GM04504 (cell line): Measurements from ENCODE around the gene LEUTX.
"Not testable (repeated sequence)": the region's sequence is repeated elsewhere in the genome, so short reads cannot be mapped to it uniquely, and the experiment has no call there.

Experiments used
- DNase-seq: peaks from one replicate; pipeline ENCODE4 v3.0.0-alpha.2; 2012; ENCODE audit warnings: low read depth

Gene LEUTX, protein sequence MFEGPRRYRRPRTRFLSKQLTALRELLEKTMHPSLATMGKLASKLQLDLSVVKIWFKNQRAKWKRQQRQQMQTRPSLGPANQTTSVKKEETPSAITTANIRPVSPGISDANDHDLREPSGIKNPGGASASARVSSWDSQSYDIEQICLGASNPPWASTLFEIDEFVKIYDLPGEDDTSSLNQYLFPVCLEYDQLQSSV

DNA sequence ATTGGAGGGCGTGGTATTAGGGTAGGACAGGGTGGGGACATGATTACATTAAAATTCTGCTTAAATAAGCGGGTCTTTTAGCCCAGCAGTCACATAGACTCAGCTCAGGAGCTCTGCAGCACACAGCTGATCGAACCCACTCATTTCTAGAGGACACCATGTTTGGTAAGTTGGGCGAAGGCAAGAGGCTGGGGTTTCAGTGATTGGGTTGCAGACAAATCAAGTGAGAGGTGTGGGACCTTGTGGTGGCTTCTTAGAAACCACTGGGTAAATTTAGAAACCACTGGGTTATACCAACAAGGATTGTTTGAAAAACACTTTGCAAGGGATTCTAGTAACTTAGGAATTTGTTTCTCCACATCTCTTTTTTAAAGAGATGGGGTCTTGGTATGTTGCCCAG lies at the start of gene LEUTX:
TSS of gene LEUTX (plus strand) at position 92 of the 400 bp plus-strand sequence. CDS start at position 159, 67 bp downstream.
- no peak for DNase-seq

DNA sequence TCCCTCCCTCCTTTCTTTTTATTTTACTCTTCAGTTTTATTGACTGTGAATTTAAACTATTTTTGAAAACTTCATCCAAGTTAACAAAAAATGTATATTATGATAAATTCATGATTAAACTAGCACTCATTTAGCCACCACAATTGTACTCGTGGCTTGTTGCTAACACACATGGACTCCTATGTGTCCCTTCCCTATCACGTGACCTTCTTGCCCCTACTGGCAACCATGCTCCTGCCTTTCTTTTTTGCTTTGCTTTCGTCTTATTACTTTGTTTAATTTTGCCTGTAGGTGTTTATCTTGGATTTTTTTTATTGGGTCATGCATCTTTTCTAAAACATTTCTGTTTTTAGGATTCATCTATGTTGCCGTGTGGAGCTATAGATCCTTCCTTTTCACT lies 49.1 kb upstream of the LEUTX start:
- DNase-seq, result no peak

DNA sequence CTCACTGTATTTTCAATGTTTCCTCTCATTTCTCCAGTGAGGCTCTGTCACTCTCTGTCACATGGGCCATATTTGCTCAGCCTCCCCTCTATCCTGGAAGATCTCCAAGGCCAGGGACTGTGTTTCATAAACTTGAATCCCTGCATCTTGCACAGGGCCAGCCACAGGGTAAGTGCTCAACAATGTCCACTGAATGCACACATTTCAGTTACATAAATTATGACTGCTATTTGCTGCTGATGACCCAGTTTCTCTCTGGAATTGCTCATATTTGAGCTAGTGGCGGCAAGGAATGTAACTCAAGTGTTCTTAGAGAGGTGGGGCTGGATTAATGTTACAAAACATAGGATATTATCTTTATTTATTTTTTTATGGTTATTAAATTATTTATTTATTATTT lies 47.0 kb upstream of the LEUTX start:
- DNase-seq, result no peak

GRCh38 chr19:39733841-39734240 lies 44.8 kb upstream of the LEUTX start:
- DNase-seq, result no peak

DNA sequence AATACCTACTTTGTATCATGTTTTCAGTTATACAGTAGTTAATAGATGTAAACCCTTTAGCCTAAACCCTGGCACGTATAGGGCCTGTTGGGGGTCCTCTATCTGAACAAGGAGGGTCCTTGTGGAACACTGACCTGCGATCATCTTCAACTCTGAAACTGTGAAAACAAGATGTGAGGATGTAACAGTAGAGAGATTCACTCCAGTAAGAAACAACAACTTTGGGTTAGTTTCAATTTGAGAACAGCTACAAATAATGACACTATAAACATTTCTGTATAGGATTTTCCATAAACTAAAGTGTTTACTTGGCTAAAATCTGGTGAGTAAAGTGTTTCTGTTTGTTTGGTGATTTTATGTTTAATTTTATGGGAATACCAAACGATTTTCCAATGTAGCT lies 43.0 kb upstream of the LEUTX start:
- DNase-seq, result no peak

- DNase-seq, result no peak
Observed at GRCh38 chr19:39736088-39736487, 42.6 kb upstream of the LEUTX start.

- no peak for DNase-seq
Observed at GRCh38 chr19:39737351-39737750, 41.3 kb upstream of the LEUTX start.

DNA sequence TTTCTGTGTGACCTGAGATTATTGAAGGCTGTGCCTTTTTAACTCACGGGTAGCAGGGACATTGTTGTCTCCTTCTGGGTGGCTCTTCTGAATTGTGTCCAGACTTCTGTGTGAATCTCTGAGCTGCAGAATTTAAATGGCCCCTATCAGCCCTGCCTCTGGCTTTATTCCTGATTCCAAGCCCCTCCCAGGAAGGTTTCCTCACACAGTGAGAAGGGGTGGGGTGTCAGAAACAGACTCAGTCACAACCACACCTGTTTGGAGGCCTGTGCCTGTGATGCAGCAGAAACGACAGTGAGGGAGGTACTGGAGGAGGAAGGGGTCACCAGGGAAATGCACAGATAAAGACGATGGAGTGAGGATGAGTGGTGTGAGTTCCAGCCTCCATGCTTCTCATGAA lies 40.8 kb upstream of the LEUTX start, which contains the start of gene CLC:
TSS of gene CLC (minus strand) at position 139 of the 400 bp plus-strand sequence. CDS start at position 62, 77 bp downstream.
- no peak for DNase-seq

DNA sequence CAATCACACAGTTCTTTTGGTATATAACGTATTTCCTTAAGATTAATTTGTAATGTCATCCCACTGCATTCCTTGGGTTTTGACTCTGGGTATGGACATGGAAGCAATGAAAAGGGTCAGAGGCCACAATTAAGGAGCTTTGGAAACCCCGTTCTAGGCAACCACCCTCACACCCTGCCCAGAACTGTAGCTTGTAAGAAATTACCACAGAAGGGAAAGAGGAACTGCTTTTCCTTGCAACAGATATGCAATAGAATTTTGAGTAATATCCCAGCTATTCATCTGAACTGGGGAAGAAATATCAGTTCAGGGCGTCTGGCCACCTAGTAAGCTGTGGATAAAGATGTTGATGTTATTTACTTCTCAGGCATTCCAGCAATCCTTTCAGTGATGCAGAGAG lies 39.8 kb upstream of the LEUTX start:
- DNase-seq, result no peak

GRCh38 chr19:39740395-39740794 lies 38.3 kb upstream of the LEUTX start:
- no peak for DNase-seq

- no peak for DNase-seq
Observed at GRCh38 chr19:39745643-39746042, 33.0 kb upstream of the LEUTX start.

DNA sequence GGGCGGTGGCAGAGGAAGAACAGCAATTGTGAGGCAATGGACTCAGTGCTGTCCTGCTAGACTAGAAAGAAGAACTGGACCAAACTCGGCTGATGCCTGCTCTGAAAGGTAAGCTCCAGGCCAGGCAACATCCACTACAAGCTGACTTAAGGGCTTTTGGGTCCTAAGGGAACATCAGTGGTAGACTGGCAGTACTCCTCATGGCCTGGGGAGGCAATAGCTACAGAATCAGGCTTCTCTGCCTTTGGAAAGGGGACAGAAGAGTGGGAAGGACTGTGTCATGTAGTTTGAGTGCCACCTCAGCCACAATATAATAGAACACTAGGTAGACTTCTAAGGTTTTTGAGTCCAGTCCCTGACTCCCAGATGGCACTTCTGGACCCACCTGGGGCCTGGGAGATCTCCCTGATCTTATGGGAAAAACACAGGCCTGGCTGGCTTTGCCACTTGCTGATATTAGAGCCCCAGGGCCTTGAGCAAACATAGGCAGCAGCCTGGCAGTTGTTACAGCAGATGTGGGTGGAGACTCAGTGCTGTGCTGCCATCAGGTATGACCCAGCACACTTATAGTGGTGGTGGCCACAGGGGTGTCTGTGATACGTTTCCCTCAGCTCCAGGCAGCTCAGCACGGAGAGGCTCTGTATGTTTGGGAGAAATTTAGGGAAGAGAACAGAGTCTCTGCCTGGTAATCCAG lies 31.7 kb upstream of the LEUTX start:
- DNase-seq, result no peak

GRCh38 chr19:39749981-39750380 lies 28.7 kb upstream of the LEUTX start:
- DNase-seq, result no peak

DNA sequence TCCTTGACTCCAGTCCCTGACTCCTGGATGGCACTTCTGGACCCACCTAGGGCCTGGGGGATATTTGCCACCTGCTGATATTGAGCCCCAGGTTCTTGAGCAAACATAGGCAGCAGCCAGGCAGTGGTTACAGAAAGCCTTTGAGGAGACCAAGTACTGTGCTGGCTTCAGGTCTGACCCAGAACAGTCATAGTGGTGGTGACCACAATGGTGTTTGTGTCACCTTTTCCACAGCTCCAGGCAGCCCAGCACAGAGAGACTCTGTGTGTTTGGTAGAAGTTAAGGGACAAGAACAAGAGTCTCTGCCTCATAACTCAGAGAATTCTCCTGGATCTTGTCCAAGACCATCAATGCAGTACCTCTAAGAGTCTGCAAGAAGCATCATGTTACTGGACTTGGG lies 26.3 kb upstream of the LEUTX start:
- DNase-seq, result no peak

DNA sequence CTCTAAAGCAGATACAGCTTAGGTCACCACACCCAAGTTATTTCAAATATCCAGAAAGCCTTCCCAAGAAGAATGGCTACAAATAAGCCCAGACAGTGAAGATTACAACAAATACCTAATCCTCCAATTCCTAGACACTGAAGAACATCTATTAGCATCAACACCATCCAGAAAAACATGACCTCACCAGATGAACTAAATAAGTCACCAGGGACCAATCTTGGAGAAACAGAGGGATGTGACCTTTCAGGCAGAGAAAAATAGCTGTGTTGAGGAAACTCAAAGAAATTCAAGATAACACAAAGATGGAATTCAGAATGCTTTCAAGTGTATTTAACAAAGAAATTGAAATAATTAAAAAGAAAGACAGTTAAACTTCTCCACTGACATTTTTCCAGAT lies 25.9 kb upstream of the LEUTX start:
- no peak for DNase-seq

DNA sequence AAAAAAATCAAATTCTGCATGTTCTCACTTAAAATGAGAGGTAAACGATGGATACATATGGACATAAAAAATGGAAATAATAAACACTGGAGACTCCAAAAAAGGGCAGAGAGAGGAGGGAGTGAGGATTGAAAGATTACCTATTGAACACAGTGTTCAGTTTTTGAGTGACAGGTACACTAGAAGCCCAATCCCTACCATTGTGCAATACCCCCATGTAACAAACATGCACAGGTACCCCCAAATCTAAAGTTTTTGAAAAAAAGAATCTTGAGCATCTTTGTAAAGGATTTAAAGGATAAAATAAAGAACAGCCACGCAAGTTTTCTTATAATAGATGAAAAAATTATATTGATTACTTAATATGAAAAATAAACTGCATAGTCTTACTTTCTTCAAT lies 24.1 kb upstream of the LEUTX start:
- no peak for DNase-seq

GRCh38 chr19:39754971-39755370 lies 23.7 kb upstream of the LEUTX start:
- no peak for DNase-seq

GRCh38 chr19:39759457-39760184 lies 19.0 kb upstream of the LEUTX start:
- DNase-seq, result no peak

GRCh38 chr19:39761851-39762250 lies 16.8 kb upstream of the LEUTX start:
- DNase-seq, result not testable (repeated sequence)

DNA sequence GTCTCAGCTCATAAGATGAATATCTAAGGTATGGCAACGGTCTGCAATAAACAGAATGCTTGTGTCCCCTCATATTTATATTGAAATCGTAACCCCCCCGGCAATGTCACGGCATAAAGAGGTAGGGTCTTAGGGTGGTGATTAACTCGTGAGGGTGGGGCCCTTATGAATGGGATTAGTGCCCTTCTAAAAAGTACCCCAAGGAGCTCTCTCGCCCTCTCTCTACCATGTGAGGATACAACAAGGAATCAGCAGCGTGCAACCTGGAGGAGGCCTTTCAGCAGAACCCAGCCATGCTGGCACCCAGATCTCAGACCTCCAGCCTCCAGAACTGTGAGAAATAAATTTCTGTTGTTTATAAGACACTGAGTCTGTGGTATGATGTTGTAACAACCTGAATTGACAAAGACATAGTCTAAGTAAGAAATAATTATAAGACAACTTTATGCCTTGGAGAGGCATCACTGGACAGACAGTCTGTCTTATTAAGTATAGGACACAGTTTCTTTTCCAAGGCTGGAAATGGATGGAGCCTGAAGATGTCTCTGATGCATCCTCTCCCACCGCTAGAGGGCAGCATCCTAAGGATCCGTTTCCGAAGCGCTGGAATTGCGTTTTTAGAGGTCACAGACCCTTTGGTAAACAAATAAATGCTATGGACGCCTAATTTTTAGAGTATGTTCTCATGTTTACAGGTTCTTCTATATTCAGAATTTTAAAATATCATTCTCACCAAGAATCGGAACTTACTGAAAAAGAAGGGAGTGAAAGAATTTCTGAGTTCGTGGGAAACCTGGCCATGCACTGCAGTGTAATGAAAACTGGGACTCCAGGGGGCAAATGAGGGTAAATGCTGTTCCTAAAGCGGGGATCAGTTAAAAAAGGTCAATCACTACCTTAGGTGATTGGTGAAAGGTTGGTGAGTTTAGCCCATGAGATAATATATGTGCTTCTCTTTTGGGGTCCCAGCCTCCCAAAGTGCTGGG lies 13.3 kb upstream of the LEUTX start:
- DNase-seq, result peak; percentile 10

DNA sequence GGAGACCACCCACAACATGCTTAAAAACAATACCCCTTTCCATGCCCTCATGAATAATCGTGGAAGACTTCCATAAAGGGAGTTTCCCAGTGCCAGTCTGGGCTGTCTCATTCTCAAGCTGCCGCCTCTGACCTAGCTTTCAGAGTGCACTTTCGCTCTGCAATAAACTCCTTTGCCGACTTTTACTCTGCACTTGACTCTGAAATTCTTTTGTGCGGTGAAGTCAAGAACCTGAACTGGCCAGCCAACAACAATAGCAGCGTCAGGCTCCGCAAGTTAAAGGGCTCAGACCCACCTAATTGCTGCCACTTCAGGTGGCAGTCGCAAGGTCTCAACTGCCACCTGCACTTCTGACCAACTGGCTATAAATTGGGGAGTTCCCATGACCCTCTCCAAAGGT lies 10.3 kb upstream of the LEUTX start:
- no peak for DNase-seq

- DNase-seq, result no peak
Observed at GRCh38 chr19:39768786-39769185, 9.9 kb upstream of the LEUTX start.
